ENCODE measurements around the gene SMIM22. TPM values are rescaled to one million over a fixed set of nuclear protein-coding genes. Genes with fewer than 3 reads are reported as not detected.

The SMIM22 gene
- total and polyA plus RNA-seq, 7 donors = 0.32 TPM; not detected in 6

DNA sequence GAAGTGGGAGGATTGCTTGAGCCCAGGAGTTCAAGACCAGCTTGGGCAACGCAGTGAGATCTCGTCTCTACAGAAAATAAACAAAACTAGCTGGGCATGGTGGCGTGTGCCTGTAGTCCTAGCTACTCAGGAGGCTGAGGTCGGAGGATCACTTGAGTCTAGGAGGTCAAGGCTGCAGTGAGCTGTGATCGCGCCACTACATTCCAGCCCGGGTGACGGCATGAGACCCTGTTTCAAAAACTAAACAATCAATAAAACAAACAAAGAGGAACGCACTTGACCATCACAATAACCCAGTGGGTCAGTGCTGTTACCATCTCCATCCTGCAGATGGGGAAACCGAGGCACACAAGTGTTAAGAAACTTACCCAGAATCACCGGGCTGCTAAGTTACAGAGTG is 41.9 kb upstream of the SMIM22 start:
- no peak for ATAC-seq
- WGBS, 3 donors = 95 to 96% (median 95%) methylated on average over 11 of the region's 11 CpGs

DNA sequence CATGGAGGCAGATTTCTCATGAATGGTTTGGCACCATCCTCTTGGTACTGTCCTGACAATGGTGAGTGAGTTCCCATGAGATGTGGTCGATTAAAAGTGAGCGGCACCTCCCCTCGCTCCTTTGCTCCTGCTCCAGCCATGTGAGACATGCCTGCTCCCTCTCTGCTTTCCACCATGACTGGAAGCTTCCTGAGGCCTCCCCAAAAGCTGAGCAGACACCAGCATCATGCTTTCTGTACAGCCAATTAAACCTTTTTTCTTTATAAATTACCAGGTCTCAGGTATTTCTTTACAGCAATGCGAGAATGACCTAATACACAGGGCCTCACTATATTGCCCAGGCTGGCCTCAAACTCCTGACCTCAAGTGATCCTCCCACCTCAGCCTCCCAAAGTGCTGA is 40.3 kb upstream of the SMIM22 start:
- WGBS, 3 donors = 97 to 99% (median 98%) methylated on average over 4 of the region's 4 CpGs
- Histone ChIP-seq H3K9me3 (no peaks in the 10 kb centered on the region), H3K4me3 (no peak overlapping the region), H3K36me3 (ENCODE audit: insufficient read depth in 1 of 2, low read depth in 1 of 2) (peaks cover 6 to 97% of the 10 kb centered on the region in 2 donors), H3K27me3 (ENCODE audit: insufficient read depth in 3 of 3, low read length in 2 of 3) (no peaks in the 10 kb centered on the region), H3K4me1 (no peaks in the 10 kb centered on the region), H3K27ac (no peak overlapping the region)
- ATAC-seq (no peak), DNase-seq (no peak)
- intact Hi-C loops (cut with DNase I) = no loop called here
- TF ChIP-seq, protein P1, sequence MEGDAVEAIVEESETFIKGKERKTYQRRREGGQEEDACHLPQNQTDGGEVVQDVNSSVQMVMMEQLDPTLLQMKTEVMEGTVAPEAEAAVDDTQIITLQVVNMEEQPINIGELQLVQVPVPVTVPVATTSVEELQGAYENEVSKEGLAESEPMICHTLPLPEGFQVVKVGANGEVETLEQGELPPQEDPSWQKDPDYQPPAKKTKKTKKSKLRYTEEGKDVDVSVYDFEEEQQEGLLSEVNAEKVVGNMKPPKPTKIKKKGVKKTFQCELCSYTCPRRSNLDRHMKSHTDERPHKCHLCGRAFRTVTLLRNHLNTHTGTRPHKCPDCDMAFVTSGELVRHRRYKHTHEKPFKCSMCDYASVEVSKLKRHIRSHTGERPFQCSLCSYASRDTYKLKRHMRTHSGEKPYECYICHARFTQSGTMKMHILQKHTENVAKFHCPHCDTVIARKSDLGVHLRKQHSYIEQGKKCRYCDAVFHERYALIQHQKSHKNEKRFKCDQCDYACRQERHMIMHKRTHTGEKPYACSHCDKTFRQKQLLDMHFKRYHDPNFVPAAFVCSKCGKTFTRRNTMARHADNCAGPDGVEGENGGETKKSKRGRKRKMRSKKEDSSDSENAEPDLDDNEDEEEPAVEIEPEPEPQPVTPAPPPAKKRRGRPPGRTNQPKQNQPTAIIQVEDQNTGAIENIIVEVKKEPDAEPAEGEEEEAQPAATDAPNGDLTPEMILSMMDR (IDR thresholded peaks at IDR 0.05) = no peak

More for the DNA sequence above, 41.9 kb upstream of the SMIM22 start:
- peaks cover 6 to 89% of the 10 kb centered on the region in 2 donors for H3K36me3 ChIP-seq (ENCODE audit: insufficient read depth in 1 of 2, low read depth in 1 of 2)
- DNase-seq = no peak
- TF ChIP-seq, protein P1 (IDR thresholded peaks at IDR 0.05) = no peak
- H3K4me1 ChIP-seq = no peaks in the 10 kb centered on the region
- no peak overlapping the region for H3K4me3 ChIP-seq
- H3K27ac ChIP-seq = no peak overlapping the region
- intact Hi-C loops (cut with DNase I) = no loop called here
- H3K27me3 ChIP-seq (ENCODE audit: insufficient read depth in 3 of 3, low read length in 2 of 3) = no peaks in the 10 kb centered on the region
- no peaks in the 10 kb centered on the region for H3K9me3 ChIP-seq

DNA sequence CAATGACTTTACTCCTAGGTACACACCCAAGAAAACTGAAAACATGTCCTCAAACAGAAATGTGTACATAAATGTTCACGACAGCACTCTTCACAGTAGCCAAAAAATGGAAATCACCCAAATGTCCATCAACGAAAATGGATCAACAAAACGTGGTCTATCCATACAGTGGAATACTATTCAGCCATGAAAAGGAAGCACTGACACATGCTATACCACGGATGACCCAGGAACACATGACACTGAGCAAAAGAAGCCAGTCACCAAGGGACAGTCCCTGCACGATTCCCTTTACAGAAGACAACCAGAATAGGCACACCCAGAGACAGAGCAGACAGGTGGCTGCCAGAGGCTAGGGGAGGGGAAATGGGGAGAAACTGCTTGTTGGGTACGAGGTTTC is 39.5 kb upstream of the SMIM22 start:
- H3K36me3 ChIP-seq (ENCODE audit: insufficient read depth in 1 of 2, low read depth in 1 of 2) = peaks cover 6 to 97% of the 10 kb centered on the region in 2 donors
- intact Hi-C loops (cut with DNase I) = no loop called here

DNA sequence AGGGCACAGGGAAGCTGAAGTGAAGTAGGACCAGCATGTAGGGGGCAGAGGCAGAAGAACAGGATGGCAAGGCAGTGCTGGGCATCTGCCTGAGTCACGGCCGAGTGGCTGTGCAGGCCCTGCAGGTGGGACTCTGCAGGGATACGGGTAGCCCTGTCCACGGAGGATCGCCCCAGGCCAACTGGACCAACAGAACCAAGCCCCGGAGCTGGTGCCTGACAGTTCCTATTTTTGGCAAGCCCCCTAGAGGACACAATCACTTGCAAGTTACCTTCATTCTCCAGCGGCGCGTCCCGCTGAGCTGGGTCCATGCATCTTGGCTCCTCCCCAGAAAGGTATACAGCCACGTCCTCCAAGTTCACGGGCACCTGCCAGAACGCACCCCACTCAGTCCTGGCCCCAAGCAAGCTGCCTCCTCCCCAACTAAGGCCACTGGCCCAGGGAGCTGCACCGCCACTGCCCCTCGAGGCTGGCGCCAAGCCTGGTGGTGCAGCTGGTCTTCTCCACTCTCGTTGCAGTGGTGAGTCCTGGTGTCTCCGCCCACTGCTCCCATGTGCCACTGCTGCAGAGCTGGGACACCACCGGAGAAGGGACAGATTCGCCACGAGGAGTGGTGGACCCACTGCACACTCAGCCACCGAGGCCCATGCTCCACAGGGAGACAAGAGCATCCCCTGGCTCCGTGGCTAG is 34.8 kb upstream of the SMIM22 start:
- WGBS, 3 donors = 82 to 91% (median 82%) methylated on average over 20 to 23 of the region's 23 CpGs
- DNase-seq = no peak
- peaks cover 0 to 94% of the 10 kb centered on the region in 2 donors for H3K36me3 ChIP-seq (ENCODE audit: insufficient read depth in 1 of 2, low read depth in 1 of 2)

More for the DNA sequence above, 39.5 kb upstream of the SMIM22 start:
- Histone ChIP-seq H3K4me1 (no peaks in the 10 kb centered on the region), H3K27me3 (ENCODE audit: insufficient read depth in 3 of 3, low read length in 2 of 3) (no peaks in the 10 kb centered on the region), H3K4me3 (no peak overlapping the region), H3K27ac (no peak overlapping the region), H3K9me3 (no peaks in the 10 kb centered on the region)
- TF ChIP-seq, protein P1 (IDR thresholded peaks at IDR 0.05) = no peak
- DNase-seq (no peak), ATAC-seq (no peak)
- WGBS, 3 donors = 95 to 98% (median 97%) methylated on average over 6 of the region's 6 CpGs

More for the DNA sequence above, 34.8 kb upstream of the SMIM22 start:
- Histone ChIP-seq H3K27me3 (ENCODE audit: insufficient read depth in 3 of 3, low read length in 2 of 3) (no peaks in the 10 kb centered on the region), H3K4me3 (no peak overlapping the region), H3K4me1 (peaks cover 3% of the 10 kb centered on the region), H3K27ac (no peak overlapping the region), H3K9me3 (no peaks in the 10 kb centered on the region)
- intact Hi-C loops (cut with DNase I) = loop anchor here (10.0 kb wide), 3 partner anchors 84 to 264 kb away; partner anchors contain the start of genes GLYR1 (in 1 of the 2), SEC14L5 (in 1 of the 2) and UBN1 (in 1 of the 2)
- no peak for ATAC-seq
- TF ChIP-seq, protein P1 (IDR thresholded peaks at IDR 0.05) = no peak

Measured in psoas muscle (tissue), 8 donors.